Activated CD4-positive, CD25-positive, alpha-beta regulatory T cell treated with anti-CD3 and anti-CD28 coated beads, Interleukin-2, amount 50 U/mL, for 72 hours (primary cell): ENCODE results near the gene IGSF9.

Experiments
- DNase-seq: peaks from one replicate; pipeline ENCODE4 v3.0.0; 2021

Gene IGSF9

GRCh38 chr1:159891275-159892157 lies 53.9 kb downstream of the IGSF9 start:
- DNase-seq: peak; percentile 71

DNA sequence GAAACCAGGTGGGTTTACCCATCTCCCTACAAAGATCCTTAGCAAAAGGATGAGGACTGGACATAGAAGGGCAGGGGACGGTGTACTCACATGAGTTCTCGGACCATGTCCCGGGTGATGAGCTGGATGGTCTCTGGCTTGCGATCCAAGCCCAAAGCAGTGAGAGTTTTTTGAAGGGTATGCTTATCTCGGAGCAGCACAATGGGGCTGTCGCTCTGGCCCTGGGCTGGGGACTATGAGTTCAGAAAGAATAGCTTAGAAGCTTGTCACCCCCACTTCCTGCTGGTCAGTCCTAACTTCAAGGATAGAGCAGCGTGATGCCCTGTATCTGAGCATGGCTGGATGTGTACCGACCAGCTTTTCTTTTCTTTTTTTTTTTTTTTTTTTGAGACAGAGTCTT lies 55.0 kb downstream of the IGSF9 start:
- DNase-seq: no peak

DNA sequence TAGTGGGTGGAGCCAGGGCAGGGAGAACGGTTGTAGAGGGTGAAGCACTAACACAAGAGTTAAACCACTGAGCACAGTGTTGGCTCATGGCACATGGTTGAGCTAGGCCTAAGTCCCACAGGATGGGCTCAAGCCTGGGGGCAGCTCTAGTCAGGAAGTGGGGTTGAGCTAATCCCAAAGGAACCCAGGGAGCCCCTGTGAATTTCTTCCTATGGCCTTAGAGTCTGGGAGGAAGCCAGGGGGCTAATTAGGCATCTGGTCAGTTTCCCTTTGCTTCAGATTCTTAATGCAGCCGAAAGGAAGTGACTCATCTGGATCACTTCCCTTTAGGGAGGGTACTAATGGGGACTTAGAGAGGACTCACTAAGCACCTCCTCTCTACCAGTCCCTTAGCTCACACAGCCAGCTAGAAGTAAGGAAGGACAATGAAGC lies 55.6 kb downstream of the IGSF9 start:
- DNase-seq: no peak

GRCh38 chr1:159889202-159889601 lies 56.2 kb downstream of the IGSF9 start:
- DNase-seq: no peak

DNA sequence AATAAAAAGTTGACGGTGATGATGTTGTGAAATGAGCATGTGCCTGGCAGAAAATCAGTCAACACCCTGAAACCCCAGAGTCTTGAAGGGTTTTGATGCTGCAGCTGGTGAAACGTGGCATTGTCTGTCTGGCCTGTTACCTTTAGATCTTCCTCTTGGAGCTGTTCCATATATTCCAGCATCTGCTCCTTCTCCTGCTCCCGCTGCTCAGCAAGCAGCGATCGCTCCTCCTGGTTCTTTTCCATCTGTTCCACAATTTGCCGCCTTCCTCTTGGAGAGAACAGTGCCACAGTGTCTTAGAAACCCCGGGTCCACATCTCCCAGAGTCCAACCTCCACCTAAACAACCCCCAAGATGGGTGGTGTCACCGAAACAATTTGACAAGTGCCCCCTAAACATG lies 61.1 kb downstream of the IGSF9 start:
- no peak for DNase-seq

DNA sequence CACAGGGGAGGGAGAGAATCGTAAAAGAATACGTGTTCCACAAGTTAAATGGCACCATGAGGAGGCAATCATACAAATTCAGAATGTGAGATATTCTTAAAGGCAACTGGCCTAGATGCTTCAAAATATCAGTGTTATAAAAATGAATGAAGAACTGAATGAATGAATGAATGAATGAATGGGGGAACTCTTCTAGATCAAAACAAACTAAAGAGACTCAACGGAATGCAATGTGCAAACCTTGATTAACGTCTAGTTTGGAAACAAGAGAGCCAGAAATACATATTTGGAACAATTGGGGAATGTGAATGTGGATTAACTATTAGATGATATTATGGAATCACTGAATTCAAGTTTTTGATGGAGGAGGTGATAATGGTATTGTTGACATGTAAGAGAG lies 62.3 kb downstream of the IGSF9 start:
- no peak for DNase-seq

DNA sequence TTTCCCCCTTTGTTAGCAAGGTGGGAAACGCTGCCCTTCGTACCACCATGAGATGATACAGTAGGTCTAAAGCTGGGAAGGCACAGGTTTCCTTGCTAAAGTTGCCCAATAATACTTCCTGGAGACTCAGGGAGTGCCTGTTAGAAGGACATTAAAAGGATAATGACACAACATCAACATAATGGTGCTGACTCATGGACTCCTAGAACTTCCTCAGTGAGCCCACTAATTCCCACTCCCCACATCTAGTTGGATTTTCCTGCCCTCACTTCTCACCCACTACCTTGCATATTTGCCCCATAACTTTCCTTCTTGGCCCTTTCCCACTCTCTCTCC lies 62.9 kb downstream of the IGSF9 start:
- DNase-seq: no peak

GRCh38 chr1:159881622-159882526 lies 63.5 kb downstream of the IGSF9 start:
- no peak for DNase-seq

GRCh38 chr1:159880430-159880829 lies 65.0 kb downstream of the IGSF9 start:
- DNase-seq: no peak

GRCh38 chr1:159879977-159880376 lies 65.4 kb downstream of the IGSF9 start:
- DNase-seq: no peak

DNA sequence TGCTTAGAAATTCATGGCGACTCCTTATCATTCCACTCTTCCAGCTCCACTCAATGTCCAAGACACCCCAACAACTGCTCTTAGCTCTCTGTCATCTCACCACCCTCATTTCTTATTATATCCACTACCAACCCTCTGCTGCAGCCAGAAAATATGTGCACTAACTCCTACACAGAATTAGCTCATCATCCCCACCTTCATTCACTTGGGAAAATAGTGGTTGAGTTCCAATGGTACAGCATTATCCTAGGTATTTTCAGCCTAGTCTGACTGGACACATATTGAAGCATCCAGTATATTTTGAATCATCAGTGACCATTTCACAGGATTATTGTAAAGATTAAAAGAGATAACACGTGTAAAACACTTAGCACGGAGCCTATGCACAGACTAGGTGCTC lies 66.3 kb downstream of the IGSF9 start:
- no peak for DNase-seq

- DNase-seq: no peak
Observed at GRCh38 chr1:159877695-159878444, 67.5 kb downstream of the IGSF9 start.
